NCI-H526 (cell line): Measurements from ENCODE around the gene IGF2BP3.

ENCODE experiments used
- DNase-seq, 2 experiments: peaks; one replicate each; lab custom pipeline; 2025; lab: John Stamatoyannopoulos, UW

The IGF2BP3 gene

GRCh38 chr7:23472046-23472445 lies 1.8 kb upstream of the IGF2BP3 start:
- DNase-seq: no peak

GRCh38 chr7:23471106-23471859 lies 992 bp upstream of the IGF2BP3 start:
- peak; percentile 81 to 97 for DNase-seq

GRCh38 chr7:23469961-23470250 lies 385 bp downstream of the IGF2BP3 start:
- DNase-seq: no peak

GRCh38 chr7:23469150-23469960 lies 936 bp downstream of the IGF2BP3 start:
- peak in 1 of 2 experiments; percentile 60 for DNase-seq

- DNase-seq: peak in 1 of 2 experiments; percentile 62
Measured at GRCh38 chr7:23468526-23469149, 1.7 kb downstream of the IGF2BP3 start.

- peak; percentile 29 to 62 for DNase-seq
Measured at GRCh38 chr7:23467806-23468525, 2.3 kb downstream of the IGF2BP3 start.

- DNase-seq: peak in 1 of 2 experiments; percentile 24
Measured at GRCh38 chr7:23467291-23467805, 2.9 kb downstream of the IGF2BP3 start.

- no peak for DNase-seq
Measured at GRCh38 chr7:23462846-23463245, 7.4 kb downstream of the IGF2BP3 start.

GRCh38 chr7:23458044-23458443 lies 12.2 kb downstream of the IGF2BP3 start:
- no peak for DNase-seq

GRCh38 chr7:23456093-23456492 lies 14.2 kb downstream of the IGF2BP3 start:
- no peak for DNase-seq

GRCh38 chr7:23454881-23455526 lies 15.3 kb downstream of the IGF2BP3 start:
- DNase-seq: no peak

- DNase-seq: no peak
Measured at GRCh38 chr7:23450518-23450917, 19.8 kb downstream of the IGF2BP3 start.

GRCh38 chr7:23449941-23450340 lies 20.4 kb downstream of the IGF2BP3 start:
- no peak for DNase-seq

- no peak for DNase-seq
Measured at GRCh38 chr7:23445326-23445725, 25.0 kb downstream of the IGF2BP3 start.

- no peak for DNase-seq
Measured at GRCh38 chr7:23443974-23444373, 26.3 kb downstream of the IGF2BP3 start.

- DNase-seq: no peak
Measured at GRCh38 chr7:23438171-23438570, 32.1 kb downstream of the IGF2BP3 start.

GRCh38 chr7:23434147-23434917 lies 36.0 kb downstream of the IGF2BP3 start:
- DNase-seq: no peak

- no peak for DNase-seq
Measured at GRCh38 chr7:23431702-23432199, 38.5 kb downstream of the IGF2BP3 start.

GRCh38 chr7:23430893-23431259 lies 39.4 kb downstream of the IGF2BP3 start:
- no peak for DNase-seq

- no peak for DNase-seq
Measured at GRCh38 chr7:23426876-23427275, 43.4 kb downstream of the IGF2BP3 start.

GRCh38 chr7:23422909-23423308 lies 47.4 kb downstream of the IGF2BP3 start:
- DNase-seq: no peak
